Neural cell (in vitro differentiated cells): ENCODE data around the gene PIP5K1B. TPM values are rescaled to one million over a fixed set of nuclear protein-coding genes. Genes with fewer than 3 reads are reported as not detected.

Experiments used
- H2AFZ ChIP-seq: fragments of 200-600, 300-800 bp; sonication (generic), shearing (Covaris generic); 2 replicates; pipeline ENCODE4 v1.6.0; 2014; ENCODE audit warnings: low read depth, mild to moderate bottlenecking, antibody characterized with exemption, low read length, moderate library complexity
- H3F3A ChIP-seq: fragments of 200-600 bp; shearing (Covaris generic); 2 replicates; pipeline ENCODE4 v1.6.1; 2016; ENCODE audit warnings: mild to moderate bottlenecking, moderate library complexity, mixed read lengths, antibody characterized with exemption, low read length; ENCODE audit not compliant: insufficient read depth, poor library complexity, severe bottlenecking
- H3K27ac ChIP-seq: fragments of 200-600, 300-800 bp; sonication (generic), shearing (Covaris generic); 2 replicates; pipeline ENCODE4 v1.5.1; 2014; ENCODE audit warnings: mild to moderate bottlenecking, low read length, moderate library complexity
- H3K27me3 ChIP-seq: fragments of 300-800, 200-600 bp; sonication (generic), shearing (Covaris generic); 2 replicates; pipeline ENCODE4 v1.6.0; 2014; ENCODE audit warnings: mild to moderate bottlenecking, low read depth, low read length, moderate library complexity; ENCODE audit not compliant: insufficient read depth
- H3K36me3 ChIP-seq: fragments of 300-800, 200-600 bp; sonication (generic), shearing (Covaris generic); 2 replicates; pipeline ENCODE4 v1.5.1; 2014; ENCODE audit warnings: mild to moderate bottlenecking, antibody characterized with exemption, low read length, moderate library complexity; ENCODE audit not compliant: insufficient read depth
- H3K4me2 ChIP-seq: fragments of 300-800, 200-600 bp; sonication (generic), shearing (Covaris generic); 2 replicates; pipeline ENCODE4 v1.6.0; 2014; ENCODE audit warnings: mild to moderate bottlenecking, low read length
- H3K4me3 ChIP-seq: fragments of 300-800, 200-600 bp; sonication (generic), shearing (Covaris generic); 2 replicates; pipeline ENCODE4 v1.5.1; 2014; ENCODE audit warnings: mild to moderate bottlenecking, low read length, moderate library complexity
- H3K79me2 ChIP-seq: fragments of 200-600 bp; shearing (Covaris generic); replicated peaks from 2 replicates; pipeline ENCODE4 v1.6.0; 2014; ENCODE audit warnings: mild to moderate bottlenecking, low read length, moderate library complexity; ENCODE audit not compliant: insufficient read depth
- H3K9ac ChIP-seq: fragments of 300-800, 200-600 bp; sonication (generic), shearing (Covaris generic); 2 replicates; pipeline ENCODE4 v1.6.1; 2016; ENCODE audit warnings: mild to moderate bottlenecking, low read length, mixed read lengths
- H3K9me2 ChIP-seq: fragments of 200-600 bp; shearing (Covaris generic); 2 replicates; pipeline ENCODE4 v1.6.1; 2016; ENCODE audit warnings: mild to moderate bottlenecking, low read length, mixed read lengths; ENCODE audit not compliant: insufficient read depth
- H3K9me3 ChIP-seq: fragments of 200-600, 300-800 bp; sonication (generic), shearing (Covaris generic); 2 replicates; pipeline ENCODE4 v1.6.1; 2016; ENCODE audit warnings: mild to moderate bottlenecking, mixed run types, low read length, moderate library complexity, mixed read lengths
- H4K20me1 ChIP-seq: fragments of 200-600 bp; shearing (Covaris generic); 2 replicates; pipeline ENCODE4 v1.6.1; 2016; ENCODE audit warnings: mild to moderate bottlenecking, mixed run types; ENCODE audit not compliant: insufficient read depth
- CTCF ChIP-seq: fragments of 450-650 bp; IDR thresholded peaks from 2 replicates; pipeline ENCODE4 v1.5.1; 2014; ENCODE audit warnings: antibody characterized with exemption, mild to moderate bottlenecking, moderate library complexity; ENCODE audit not compliant: poor library complexity, severe bottlenecking
- EP300 ChIP-seq: fragments of 450-650 bp; conservative IDR thresholded peaks from 2 replicates; pipeline ENCODE4 v1.6.1; 2014; ENCODE audit warnings: antibody characterized with exemption, mild to moderate bottlenecking, moderate library complexity; ENCODE audit not compliant: poor library complexity, severe bottlenecking
- EZH2 ChIP-seq: fragments of 200-600, 300-800 bp; shearing (Covaris generic), sonication (generic); IDR thresholded peaks from 2 replicates; pipeline ENCODE4 v1.6.1; 2014; ENCODE audit warnings: antibody characterized with exemption, low read length, borderline replicate concordance, mild to moderate bottlenecking; ENCODE audit not compliant: insufficient read depth, poor library complexity, severe bottlenecking
- MXI1 ChIP-seq: fragments of 450-650 bp; conservative IDR thresholded peaks from 2 replicates; pipeline ENCODE4 v1.6.1; 2014; ENCODE audit warnings: antibody characterized with exemption, mild to moderate bottlenecking; ENCODE audit not compliant: poor library complexity, severe bottlenecking
- POLR2AphosphoS5 ChIP-seq: IDR thresholded peaks from 2 replicates; pipeline ENCODE4 v1.6.1; 2012
- RAD21 ChIP-seq: fragments of 450-650 bp; conservative IDR thresholded peaks from 2 replicates; pipeline ENCODE4 v1.6.1; 2014; ENCODE audit warnings: antibody characterized with exemption, mild to moderate bottlenecking, moderate library complexity
- REST ChIP-seq: IDR thresholded peaks from 2 replicates; pipeline ENCODE4 v1.6.1; 2012; ENCODE audit warnings: borderline replicate concordance
- SMC3 ChIP-seq: fragments of 450-650 bp; conservative IDR thresholded peaks from 2 replicates; pipeline ENCODE4 v1.6.1; 2014; ENCODE audit warnings: antibody characterized with exemption, mild to moderate bottlenecking, moderate library complexity; ENCODE audit not compliant: poor library complexity
- TAF1 ChIP-seq: IDR thresholded peaks from 2 replicates; pipeline ENCODE4 v1.6.1; 2012; ENCODE audit warnings: low read depth
- polyA plus RNA-seq: library from polyadenylated mRNA; depleted of rRNA; stranded (reverse); fragments of >200 nt; gene quantifications from 2 replicates; pipeline ENCODE4 v1.2.3, GENCODE V29; 2014

Gene PIP5K1B
- polyA plus RNA-seq, 1 donor from 2014 or later = 1.5 TPM

DNA sequence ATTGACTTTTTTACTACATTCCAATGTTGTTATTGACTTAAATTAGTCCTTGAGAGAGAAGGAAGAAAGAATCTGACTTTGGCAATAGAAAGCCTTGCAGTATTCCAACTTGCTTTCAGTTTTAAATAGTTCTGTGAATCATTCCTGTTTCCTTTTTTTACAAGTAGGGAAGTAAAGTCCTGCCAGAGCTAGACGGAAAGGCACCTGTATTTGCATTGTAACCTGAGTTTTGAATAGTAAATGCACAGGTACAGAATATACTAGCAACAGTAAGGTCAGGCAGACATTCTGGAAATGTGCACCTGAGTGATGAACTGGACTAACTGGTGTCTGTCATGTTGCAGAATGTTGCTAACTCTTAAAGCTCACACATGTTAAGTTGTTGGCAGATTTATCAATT is 208.0 kb downstream of the PIP5K1B start:
- Histone ChIP-seq H4K20me1 (no peaks in the 10 kb centered on the region), H3K9me2 (no peaks in the 10 kb centered on the region), H3F3A (no peaks in the 10 kb centered on the region), H3K79me2 (no peaks in the 10 kb centered on the region), H3K27me3 (no peaks in the 10 kb centered on the region), H3K9me3 (no peaks in the 10 kb centered on the region), H3K36me3 (no peaks in the 10 kb centered on the region), H3K9ac (no peak overlapping the region), H3K4me3 (no peak overlapping the region), H2AFZ (no peak overlapping the region), H3K27ac (no peak overlapping the region), H3K4me2 (no peak overlapping the region)
- TF ChIP-seq CTCF (no peak), REST (no peak), POLR2AphosphoS5 (no peak), SMC3 (no peak), TAF1 (no peak), EP300 (no peak), EZH2 (no peak), RAD21 (no peak), MXI1 (no peak)

DNA sequence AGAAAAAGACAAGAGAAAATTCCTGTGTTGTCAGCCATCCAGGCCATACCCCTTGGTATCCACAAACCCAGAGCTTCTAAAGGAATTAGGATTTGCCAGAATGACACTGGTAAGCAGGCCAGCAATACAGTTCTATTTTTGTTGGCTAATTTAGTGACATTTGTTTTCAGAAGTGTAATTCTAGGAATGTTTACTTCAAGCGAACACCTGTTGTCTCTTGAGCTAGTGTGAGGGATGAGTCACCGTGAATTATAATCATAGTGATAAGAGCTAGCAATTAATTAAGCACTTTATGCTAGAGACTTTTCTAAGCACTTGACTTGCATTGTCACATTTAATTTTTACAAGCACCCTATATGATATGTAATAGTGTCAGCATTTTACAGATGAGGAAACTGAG is 209.7 kb downstream of the PIP5K1B start:
- H3F3A ChIP-seq = no peaks in the 10 kb centered on the region
- no peaks in the 10 kb centered on the region for H4K20me1 ChIP-seq
- H3K4me2 ChIP-seq = no peak overlapping the region
- no peaks in the 10 kb centered on the region for H3K27me3 ChIP-seq
- H3K36me3 ChIP-seq = no peaks in the 10 kb centered on the region
- H3K9ac ChIP-seq = no peak overlapping the region
- TF ChIP-seq EZH2 = no peak
- TF ChIP-seq POLR2AphosphoS5 = no peak
- TF ChIP-seq RAD21 = no peak
- TF ChIP-seq SMC3 = no peak
- no peak for TF ChIP-seq TAF1
- TF ChIP-seq REST = no peak
- no peak for TF ChIP-seq EP300
- TF ChIP-seq MXI1 = no peak
- no peak for TF ChIP-seq CTCF
- no peak overlapping the region for H2AFZ ChIP-seq
- H3K9me3 ChIP-seq = no peaks in the 10 kb centered on the region
- H3K79me2 ChIP-seq = no peaks in the 10 kb centered on the region
- no peak overlapping the region for H3K4me3 ChIP-seq
- H3K9me2 ChIP-seq = no peaks in the 10 kb centered on the region
- no peak overlapping the region for H3K27ac ChIP-seq
